MCF 10A (cell line): ENCODE measurements around the gene FAM83E. TPM values are rescaled to one million over a fixed set of nuclear protein-coding genes. Genes with fewer than 3 reads are reported as not detected.

Experiments
- Bru-seq: library from RNA; stranded (reverse); fragments of 400-500 nt; gene quantifications from one replicate; lab custom pipeline; 2021; lab: Mats Ljungman, UMichigan
- BruChase-seq, 2 experiments: library from RNA; stranded (reverse); fragments of 400-500 nt; gene quantifications; one replicate each; lab custom pipeline; 2021; lab: Mats Ljungman, UMichigan
- BruUV-seq: library from RNA; stranded (reverse); fragments of 400-500 nt; replicated peaks from 2 replicates; lab custom pipeline; 2021; lab: Mats Ljungman, UMichigan
- CTCF ChIA-PET: fragments of 300-600 bp; sonication (Branson Sonifier 250); formaldehyde crosslinking; extraction: SDS; loops from one replicate; lab custom pipeline; 2021; ENCODE audit warnings: antibody characterized with exemption, inconsistent platforms; lab: Yijun Ruan, JAX
- POLR2A ChIA-PET: fragments of 300-600, 350-650 bp; sonication (Branson Sonifier 250); formaldehyde crosslinking; extraction: SDS; loops from one replicate; lab custom pipeline; 2020; ENCODE audit warnings: antibody characterized with exemption, inconsistent platforms; lab: Yijun Ruan, JAX
- DNase-seq: peaks from one replicate; pipeline ENCODE4 v3.0.0-alpha.2; 2018; ENCODE audit not compliant: unreplicated experiment
- H3K27ac Mint-ChIP-seq: one replicate; pipeline ENCODE4 v1.8.0; 2022; ENCODE audit warnings: mild to moderate bottlenecking, low read depth, mixed read lengths; ENCODE audit not compliant: unreplicated experiment
- H3K27me3 Mint-ChIP-seq: one replicate; pipeline ENCODE4 v1.8.0; 2022; ENCODE audit warnings: mixed read lengths; ENCODE audit not compliant: insufficient read depth, unreplicated experiment
- H3K36me3 Mint-ChIP-seq: one replicate; pipeline ENCODE4 v1.8.0; 2022; ENCODE audit warnings: mild to moderate bottlenecking, moderate library complexity, mixed read lengths; ENCODE audit not compliant: insufficient read depth, unreplicated experiment
- H3K4me1 Mint-ChIP-seq: one replicate; pipeline ENCODE4 v1.8.0; 2022; ENCODE audit warnings: mixed read lengths; ENCODE audit not compliant: insufficient read depth, unreplicated experiment
- H3K4me3 Mint-ChIP-seq: one replicate; pipeline ENCODE4 v1.8.0; 2022; ENCODE audit warnings: mild to moderate bottlenecking, moderate library complexity, mixed read lengths; ENCODE audit not compliant: unreplicated experiment
- H3K9me3 Mint-ChIP-seq: one replicate; pipeline ENCODE4 v1.8.0; 2022; ENCODE audit warnings: mixed read lengths; ENCODE audit not compliant: unreplicated experiment
- CTCF ChIP-seq: fragments of 200-600 bp; IDR thresholded peaks from one replicate; pipeline ENCODE4 v1.8.0; 2022; ENCODE audit warnings: antibody characterized with exemption, mild to moderate bottlenecking; ENCODE audit not compliant: unreplicated experiment
- intact Hi-C: fragments of 100-400 bp; cut with micrococcal nuclease; formaldehyde crosslinking; loops from 2 replicates; pipeline ENCODE4 v1.14.1; 2022
- long read RNA-seq: library from polyadenylated mRNA; stranded (forward); transcript quantifications from one replicate; pipeline ENCODE4 v2.0.0, GENCODE V29; 2022
- total RNA-seq: library from RNA; stranded (reverse); gene quantifications from 2 replicates; pipeline ENCODE4 v1.2.3, GENCODE V29; 2022

Gene FAM83E
- total RNA-seq, result 0.89 and 2.8 TPM in 2 replicates
- Bru-seq, nascent RNA, result percentile 29 among the genes with signal in this experiment
- BruChase-seq, experiment 1, labeled RNA remaining after a 6-hour chase, result percentile 35 among the genes with signal in this experiment
- BruChase-seq, experiment 2, labeled RNA remaining after a 2-hour chase, result percentile 32 among the genes with signal in this experiment
- long read RNA-seq, partial matches to known transcripts, result 0 of 1 reads
- long read RNA-seq, other reads (novel, unspliced or antisense), result 1 of 1 reads

- ChIA-PET CTCF (no interaction called here), POLR2A (interaction anchor here (0.7 to 7.2 kb wide), 8 partner anchors 13 to 184 kb away, joined by 3 to 108 read pairs (median 3); no protein-coding TSS in a partner anchor)
- no peaks in the 10 kb centered on the region for H3K27me3 Mint-ChIP-seq
- H3K36me3 Mint-ChIP-seq, result peaks cover 64% of the 10 kb centered on the region
- H3K4me3 Mint-ChIP-seq, result peak within 1 kb of the TSS; percentile 87
- H3K27ac Mint-ChIP-seq, result peak within 1 kb of the TSS; percentile 51
- no peak for TF ChIP-seq CTCF
- peaks cover 37% of the 10 kb centered on the region for H3K4me1 Mint-ChIP-seq
- BruUV-seq, result no TSS peak
- H3K9me3 Mint-ChIP-seq, result no peaks in the 10 kb centered on the region
- peak; percentile 90 for DNase-seq
- intact Hi-C loops, result no loop called here
Observed at GRCh38 chr19:48614436-48615230, at the start of gene FAM83E. TSS of gene FAM83E (minus strand) at chr19:48615076. CDS start at chr19:48613372, 1,704 bp downstream.

- Mint-ChIP-seq H3K4me1 (peaks cover 6% of the 10 kb centered on the region), H3K27me3 (no peaks in the 10 kb centered on the region), H3K9me3 (peaks cover 10% of the 10 kb centered on the region), H3K27ac (no peak overlapping the region), H3K4me3 (no peak overlapping the region), H3K36me3 (no peaks in the 10 kb centered on the region)
- no TSS peak for BruUV-seq
- intact Hi-C loops, result no loop called here
- ChIA-PET POLR2A (no interaction called here), CTCF (no interaction called here)
- DNase-seq, result no peak
- no peak for TF ChIP-seq CTCF
Observed at GRCh38 chr19:48664476-48664875, 49.6 kb upstream of the FAM83E start.

GRCh38 chr19:48663667-48664066 lies 48.8 kb upstream of the FAM83E start:
- intact Hi-C loops, result no loop called here
- POLR2A ChIA-PET, result no interaction called here
- CTCF ChIA-PET, result no interaction called here
- DNase-seq, result no peak
- no peak overlapping the region for H3K4me3 Mint-ChIP-seq
- peaks cover 2% of the 10 kb centered on the region for H3K9me3 Mint-ChIP-seq
- H3K4me1 Mint-ChIP-seq, result peaks cover 6% of the 10 kb centered on the region
- no peak overlapping the region for H3K27ac Mint-ChIP-seq
- no peaks in the 10 kb centered on the region for H3K36me3 Mint-ChIP-seq
- no peak for TF ChIP-seq CTCF
- no TSS peak for BruUV-seq
- H3K27me3 Mint-ChIP-seq, result no peaks in the 10 kb centered on the region

GRCh38 chr19:48661711-48662090 lies 46.8 kb upstream of the FAM83E start:
- BruUV-seq, result no TSS peak

More at GRCh38 chr19:48661711-48662090, 46.8 kb upstream of the FAM83E start:
- no peak for DNase-seq
- Mint-ChIP-seq H3K27ac (no peak overlapping the region), H3K9me3 (no peaks in the 10 kb centered on the region), H3K4me3 (no peak overlapping the region), H3K4me1 (peaks cover 15% of the 10 kb centered on the region), H3K36me3 (no peaks in the 10 kb centered on the region), H3K27me3 (no peaks in the 10 kb centered on the region)
- no peak for TF ChIP-seq CTCF
- CTCF ChIA-PET, result no interaction called here
- intact Hi-C loops, result no loop called here
- POLR2A ChIA-PET, result no interaction called here
